Mucosa of descending colon (tissue), 3 donors: ENCODE measurements around the gene DOLPP1. TPM values are rescaled to one million over a fixed set of nuclear protein-coding genes. Genes with fewer than 3 reads are reported as not detected.

Experiments used
- ATAC-seq: fragments of 200-7000 bp; cut with Tn5 transposase; one replicate; pipeline ENCODE4 v1.9.1; 2020; ENCODE audit warnings: mild to moderate bottlenecking, moderate library complexity
- DNase-seq, 3 donors: peaks; one replicate each; pipeline ENCODE4 v3.0.0-alpha.2; 2020
- H3K36me3 ChIP-seq: fragments of 200-600 bp; one replicate; pipeline ENCODE4 v1.8.0; 2021; ENCODE audit warnings: low read depth, mild to moderate bottlenecking
- H3K4me1 ChIP-seq: fragments of 200-600 bp; one replicate; pipeline ENCODE4 v1.8.0; 2021; ENCODE audit warnings: low read depth, mild to moderate bottlenecking
- H3K4me3 ChIP-seq: fragments of 200-600 bp; one replicate; pipeline ENCODE4 v1.8.0; 2021; ENCODE audit warnings: mild to moderate bottlenecking
- H3K9me3 ChIP-seq: fragments of 200-600 bp; one replicate; pipeline ENCODE4 v1.8.0; 2021; ENCODE audit warnings: mild to moderate bottlenecking
- intact Hi-C, 2 donors: fragments of 100-400 bp; cut with DNase I in 1 of 2; cut with micrococcal nuclease in 1 of 2; formaldehyde crosslinking; loops; one replicate each; pipeline versions ENCODE4 v1.11.0 to v1.11.1; 2022; cut with DNase I, micrococcal nuclease
- total RNA-seq, 3 donors: library from RNA; stranded (reverse); fragmentation: NEBNext Ultra II Directional in 2 of 3; extraction: Animal tissue kit (Norgen Biotek cat#: 25700) in 2 of 3; gene quantifications; one replicate each; pipeline versions ENCODE4 v1.2.1 to v1.2.4, GENCODE V29; 2021 to 2023
- TF ChIP-seq, protein P1 (sequence below): fragments of 200-600 bp; IDR thresholded peaks from one replicate; pipeline ENCODE4 v1.8.0; 2022; ENCODE audit warnings: antibody characterized with exemption, mild to moderate bottlenecking
- donor health status: DM: no; HTN: no; CAD: no; lungs with moderate emphysema.
- donor health status: DM: no; HTN: no; CAD: no.
- donor health status: DM: no; HTN: yes; CAD: no.

DOLPP1 gene
- total RNA-seq, 3 donors from 2014 or later = 27.6 to 59.7 (median 48.3) TPM

DNA sequence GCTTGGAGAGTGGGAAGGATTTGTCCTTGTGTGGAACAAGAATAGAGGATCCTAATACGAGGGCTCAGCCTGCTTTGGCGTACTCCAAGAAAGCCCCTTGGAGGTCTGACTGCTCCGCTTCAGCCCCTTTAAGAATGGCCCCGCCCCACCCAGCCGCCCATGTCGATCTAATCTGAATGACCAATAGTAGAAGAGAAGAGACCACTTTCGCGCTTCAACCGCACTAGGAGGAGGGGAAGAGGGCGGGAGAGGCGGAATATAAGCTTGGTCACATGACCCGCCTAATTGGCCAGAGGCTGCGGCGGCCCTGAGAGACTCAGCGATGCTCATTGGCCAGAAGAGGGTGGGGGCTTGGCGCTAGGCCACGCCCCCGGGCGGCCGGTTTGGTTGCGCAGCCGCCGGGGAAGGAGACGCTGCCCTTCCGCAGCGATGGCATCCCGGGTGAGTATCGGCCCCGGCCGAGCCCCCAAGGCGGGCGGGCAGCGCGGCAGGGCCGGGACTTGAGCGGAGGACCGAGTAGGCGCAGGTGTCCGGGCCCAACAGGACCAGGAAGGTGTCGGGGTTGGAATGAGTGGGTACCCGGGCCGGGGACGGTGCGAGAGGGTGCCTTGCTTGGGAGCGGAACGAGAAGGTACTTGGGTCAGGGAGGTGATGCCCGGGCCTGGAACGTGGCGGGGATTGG is 44.5 kb upstream of the DOLPP1 start, which contains the start of gene MIGA2:
MIGA2 (plus strand) TSS at position 386 of the 682 bp plus-strand sequence. CDS start 3,969 bp downstream, outside the sequence.
- Histone ChIP-seq H3K4me1 (peaks cover 25% of the 10 kb centered on the region), H3K36me3 (peaks cover 6% of the 10 kb centered on the region), H3K9me3 (no peaks in the 10 kb centered on the region)

DNA sequence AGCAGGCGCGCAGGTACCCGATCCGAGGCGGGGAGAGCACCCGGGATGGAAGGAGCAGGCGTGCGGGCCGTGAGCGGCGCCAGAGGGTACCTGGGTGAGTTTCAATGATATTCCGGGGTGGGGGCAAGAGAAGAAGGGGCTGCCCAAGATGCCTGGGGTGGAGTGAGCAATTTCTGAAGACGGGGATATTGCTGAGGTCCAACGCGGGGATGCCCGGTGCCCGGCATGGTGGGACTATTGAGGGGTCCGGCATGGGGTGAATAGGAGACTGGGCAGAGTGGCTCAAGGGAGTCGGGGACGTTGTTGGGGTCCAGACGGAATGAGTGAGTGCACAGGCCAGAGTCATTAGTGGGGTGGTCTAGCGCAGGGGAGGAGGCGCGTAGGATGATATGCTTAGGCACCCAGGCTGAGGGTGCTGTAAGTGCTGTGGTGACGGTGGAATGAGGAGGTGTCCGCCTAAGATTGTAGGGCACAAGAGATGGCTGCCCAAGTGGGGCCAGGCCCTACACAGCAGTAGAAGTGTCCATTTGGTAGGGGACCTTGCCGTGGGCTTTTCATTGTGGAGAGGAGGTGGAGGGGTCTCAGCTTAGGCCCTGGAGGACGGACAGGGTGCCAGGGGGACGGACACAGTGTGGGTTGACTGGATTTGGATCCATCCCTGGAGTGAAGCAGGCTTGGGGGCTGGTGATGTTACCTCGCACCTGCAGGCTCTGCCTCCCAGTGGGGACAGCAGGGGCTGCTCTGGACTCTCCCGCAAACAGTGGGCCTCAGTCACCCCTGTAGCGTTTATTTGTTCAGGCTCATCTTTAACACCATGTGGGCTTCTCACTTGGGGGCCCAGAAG is 43.8 kb upstream of the DOLPP1 start:
- intact Hi-C loops = no loop called here
- Histone ChIP-seq H3K9me3 (no peaks in the 10 kb centered on the region), H3K4me1 (peaks cover 25% of the 10 kb centered on the region), H3K4me3 (peak overlapping the region; percentile 58), H3K36me3 (peaks cover 6% of the 10 kb centered on the region)
- TF ChIP-seq, protein P1, sequence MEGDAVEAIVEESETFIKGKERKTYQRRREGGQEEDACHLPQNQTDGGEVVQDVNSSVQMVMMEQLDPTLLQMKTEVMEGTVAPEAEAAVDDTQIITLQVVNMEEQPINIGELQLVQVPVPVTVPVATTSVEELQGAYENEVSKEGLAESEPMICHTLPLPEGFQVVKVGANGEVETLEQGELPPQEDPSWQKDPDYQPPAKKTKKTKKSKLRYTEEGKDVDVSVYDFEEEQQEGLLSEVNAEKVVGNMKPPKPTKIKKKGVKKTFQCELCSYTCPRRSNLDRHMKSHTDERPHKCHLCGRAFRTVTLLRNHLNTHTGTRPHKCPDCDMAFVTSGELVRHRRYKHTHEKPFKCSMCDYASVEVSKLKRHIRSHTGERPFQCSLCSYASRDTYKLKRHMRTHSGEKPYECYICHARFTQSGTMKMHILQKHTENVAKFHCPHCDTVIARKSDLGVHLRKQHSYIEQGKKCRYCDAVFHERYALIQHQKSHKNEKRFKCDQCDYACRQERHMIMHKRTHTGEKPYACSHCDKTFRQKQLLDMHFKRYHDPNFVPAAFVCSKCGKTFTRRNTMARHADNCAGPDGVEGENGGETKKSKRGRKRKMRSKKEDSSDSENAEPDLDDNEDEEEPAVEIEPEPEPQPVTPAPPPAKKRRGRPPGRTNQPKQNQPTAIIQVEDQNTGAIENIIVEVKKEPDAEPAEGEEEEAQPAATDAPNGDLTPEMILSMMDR = no peak
- ATAC-seq (peak; percentile 6), DNase-seq (peak in 1 of 3 donors; percentile 29)

More for the DNA sequence above, 44.5 kb upstream of the DOLPP1 start, which contains the start of gene MIGA2:
- TF ChIP-seq, protein P1 = no peak
- DNase-seq = peak; percentile 95 to 98 (median 98)
- intact Hi-C loops = no loop called here
- peak; percentile 98 for ATAC-seq
- peak within 1 kb of the TSS; percentile 58 for H3K4me3 ChIP-seq

DNA sequence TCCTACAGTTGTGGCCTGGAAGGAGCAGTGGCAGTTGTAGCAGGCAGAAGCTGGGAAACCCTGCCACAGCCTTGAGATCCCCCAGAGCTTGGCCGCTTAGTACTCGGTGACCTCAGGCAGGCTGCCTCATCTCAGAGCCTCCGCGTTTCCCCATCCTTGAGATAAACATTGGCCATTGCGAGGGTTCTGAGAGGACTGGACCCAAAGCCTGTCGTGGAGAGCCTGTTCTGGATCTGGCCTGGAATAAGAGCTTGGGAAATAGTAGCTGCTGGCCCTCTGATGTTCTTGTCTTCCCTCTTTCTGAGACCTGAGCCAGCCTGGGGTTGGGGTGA is 43.2 kb upstream of the DOLPP1 start:
- intact Hi-C loops = no loop called here
- Histone ChIP-seq H3K9me3 (no peaks in the 10 kb centered on the region), H3K4me3 (no peak overlapping the region), H3K4me1 (peaks cover 25% of the 10 kb centered on the region), H3K36me3 (peaks cover 6% of the 10 kb centered on the region)
- TF ChIP-seq, protein P1 = no peak
- ATAC-seq (no peak), DNase-seq (no peak)

DNA sequence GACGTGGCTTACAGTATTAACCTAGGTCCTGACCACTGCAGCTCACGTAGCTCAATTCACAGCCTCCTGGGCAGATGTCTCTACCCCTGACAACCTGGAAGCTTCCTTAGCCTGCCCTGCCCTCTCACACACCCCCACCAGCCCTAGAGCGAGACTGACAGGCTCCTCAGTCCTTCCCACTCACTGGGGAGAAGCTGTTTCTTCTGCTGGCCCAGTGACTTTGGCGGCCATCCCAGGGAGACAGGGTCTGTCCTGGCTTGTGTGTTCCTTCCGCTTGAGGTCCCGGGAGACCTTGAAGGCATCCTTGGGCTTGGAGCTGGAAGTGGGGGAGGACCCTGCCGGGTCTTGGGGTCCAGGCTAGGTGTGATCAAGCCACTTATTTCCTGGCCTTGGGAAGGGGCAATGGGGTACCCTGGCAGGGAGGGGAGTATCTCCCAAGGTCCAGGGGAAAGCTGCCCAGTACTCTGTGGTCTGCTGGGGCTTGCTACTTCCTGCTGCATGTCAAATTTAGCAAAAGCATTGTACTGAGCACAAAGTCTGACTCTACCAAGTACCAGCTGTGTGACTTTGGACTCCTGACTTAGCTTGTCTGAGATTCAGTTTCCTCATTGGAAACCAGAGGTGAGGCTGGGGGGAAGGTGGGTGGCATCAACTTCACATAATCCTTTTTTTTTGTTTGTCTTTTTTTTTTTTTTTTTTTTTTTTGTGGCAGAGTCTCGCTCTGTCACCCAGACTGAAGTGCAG is 42.6 kb upstream of the DOLPP1 start:
- Histone ChIP-seq H3K36me3 (peaks cover 6% of the 10 kb centered on the region), H3K9me3 (no peaks in the 10 kb centered on the region), H3K4me3 (no peak overlapping the region), H3K4me1 (peaks cover 25% of the 10 kb centered on the region)
- TF ChIP-seq, protein P1 = no peak
- peak; percentile 7 for ATAC-seq
- intact Hi-C loops = no loop called here
- no peak for DNase-seq

DNA sequence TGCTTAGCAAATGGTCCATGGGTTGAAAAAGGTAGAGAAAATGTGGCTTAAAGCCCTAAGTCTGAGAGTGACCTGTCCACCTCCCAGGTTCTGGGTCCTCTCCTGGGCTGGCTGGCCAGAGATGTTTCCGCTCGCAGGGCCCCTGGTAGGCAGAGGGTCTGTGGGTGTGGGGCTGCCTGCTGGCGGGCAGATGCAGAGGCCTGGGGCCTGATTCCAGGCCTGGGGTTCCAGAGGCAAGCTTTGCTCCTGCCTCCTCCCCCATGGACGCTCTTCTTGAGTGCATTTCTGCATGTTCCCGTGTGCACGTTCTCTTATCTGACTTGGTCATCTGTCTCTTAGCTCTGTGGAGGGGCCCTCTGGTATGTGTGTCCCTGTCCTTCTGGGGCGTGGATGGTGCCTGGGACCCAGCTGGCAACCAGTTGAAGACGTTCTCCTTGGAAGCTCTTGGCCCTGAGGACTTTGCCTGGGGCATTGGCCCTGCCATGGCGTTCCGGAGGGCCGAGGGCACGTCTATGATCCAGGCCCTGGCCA is 40.7 kb upstream of the DOLPP1 start:
- intact Hi-C loops = no loop called here
- H3K4me1 ChIP-seq = peaks cover 25% of the 10 kb centered on the region
- peaks cover 6% of the 10 kb centered on the region for H3K36me3 ChIP-seq
- TF ChIP-seq, protein P1 = no peak
- H3K4me3 ChIP-seq = no peak overlapping the region
- no peaks in the 10 kb centered on the region for H3K9me3 ChIP-seq
- ATAC-seq = no peak
- DNase-seq = no peak
